HFFc6 (cell line): ENCODE measurements around the gene SALL2. TPM values are rescaled to one million over a fixed set of nuclear protein-coding genes. Genes with fewer than 3 reads are reported as not detected.

ENCODE experiments used
- DNase-seq: peaks from one replicate; pipeline ENCODE4 v3.0.0-alpha.2; 2018
- H3K27ac Mint-ChIP-seq: 2 replicates; pipeline ENCODE4 v1.8.0; 2020; ENCODE audit warnings: mild to moderate bottlenecking, mixed read lengths
- H3K27me3 Mint-ChIP-seq: 2 replicates; pipeline ENCODE4 v1.8.0; 2021; ENCODE audit warnings: mild to moderate bottlenecking, moderate library complexity, mixed read lengths; ENCODE audit not compliant: insufficient read depth
- H3K36me3 Mint-ChIP-seq: 2 replicates; pipeline ENCODE4 v1.8.0; 2021; ENCODE audit warnings: low read depth, mixed read lengths
- H3K4me1 Mint-ChIP-seq: 2 replicates; pipeline ENCODE4 v1.8.0; 2020; ENCODE audit warnings: low read depth, mixed read lengths
- H3K4me3 Mint-ChIP-seq: 2 replicates; pipeline ENCODE4 v1.8.0; 2020; ENCODE audit warnings: mild to moderate bottlenecking, moderate library complexity, mixed read lengths
- H3K9me3 Mint-ChIP-seq: 2 replicates; pipeline ENCODE4 v1.8.0; 2020; ENCODE audit warnings: mild to moderate bottlenecking, mixed read lengths
- CTCF ChIP-seq: fragments of 200-600 bp; sonication (generic); IDR thresholded peaks from 2 replicates; pipeline ENCODE4 v1.5.0; 2021; ENCODE audit warnings: antibody characterized with exemption, mild to moderate bottlenecking
- total RNA-seq, 6 experiments: library from RNA; stranded (reverse); fragmentation: NEBNext Ultra II Directional; extraction: Animal tissue kit (Norgen Biotek cat#: 25700); gene quantifications; 2 replicates in 1 of 6; 3 replicates in 5 of 6; pipeline ENCODE4 v1.2.3, GENCODE V29; 2021

SALL2 gene
- total RNA-seq, 6 experiments from 2014 or later: 0.51 to 2.0 (median 0.99) TPM

GRCh38 chr14:21518725-21519124 is 7.4 kb downstream of the SALL2 start:
- Mint-ChIP-seq H3K36me3 (no peaks in the 10 kb centered on the region), H3K27ac (no peak overlapping the region), H3K9me3 (no peaks in the 10 kb centered on the region), H3K4me3 (no peak overlapping the region), H3K27me3 (peaks cover 12% of the 10 kb centered on the region), H3K4me1 (0 out of 2 replicates have a peak, but pooled peaks cover 5% of the 10 kb centered on the region)
- DNase-seq: no peak
- no peak for TF ChIP-seq CTCF

- Mint-ChIP-seq H3K4me3 (no peak overlapping the region), H3K9me3 (peaks cover 7% of the 10 kb centered on the region; the same call in 1 of the 2 replicates), H3K27ac (no peak overlapping the region), H3K27me3 (peaks cover 9% of the 10 kb centered on the region), H3K36me3 (peaks cover 15% of the 10 kb centered on the region; the same call in 1 of the 2 replicates), H3K4me1 (peaks cover 11% of the 10 kb centered on the region)
- no peak for TF ChIP-seq CTCF
- no peak for DNase-seq
These were observed 11.8 kb downstream of the SALL2 start for GRCh38 chr14:21514341-21514740.

GRCh38 chr14:21510735-21511657 is 15.2 kb downstream of the SALL2 start, which contains the start of gene METTL3:
TSS of gene METTL3 (minus strand) at chr14:21511340. CDS start at chr14:21511223, 117 bp downstream.
- Mint-ChIP-seq H3K36me3 (peaks cover 24% of the 10 kb centered on the region), H3K27me3 (peaks cover 2% of the 10 kb centered on the region), H3K4me1 (peaks cover 12% of the 10 kb centered on the region), H3K4me3 (peak within 1 kb of the TSS; percentile 99), H3K27ac (peak within 1 kb of the TSS; percentile 97), H3K9me3 (peaks cover 7% of the 10 kb centered on the region; the same call in 1 of the 2 replicates)
- TF ChIP-seq CTCF: no peak
- DNase-seq: peak; percentile 99

- Mint-ChIP-seq H3K36me3 (peaks cover 24% of the 10 kb centered on the region), H3K9me3 (peaks cover 7% of the 10 kb centered on the region; the same call in 1 of the 2 replicates), H3K27ac (peak overlapping the region; percentile 97), H3K4me3 (peak overlapping the region; percentile 99), H3K4me1 (peaks cover 12% of the 10 kb centered on the region), H3K27me3 (peaks cover 2% of the 10 kb centered on the region)
- no peak for DNase-seq
- no peak for TF ChIP-seq CTCF
These were observed 16.6 kb downstream of the SALL2 start for GRCh38 chr14:21509432-21510143.

GRCh38 chr14:21506557-21506956 is 19.6 kb downstream of the SALL2 start:
- Mint-ChIP-seq H3K27ac (no peak overlapping the region), H3K27me3 (no peaks in the 10 kb centered on the region; the same call in none of the 2 replicates)

More at GRCh38 chr14:21506557-21506956, 19.6 kb downstream of the SALL2 start:
- H3K36me3 Mint-ChIP-seq: peaks cover 26% of the 10 kb centered on the region
- DNase-seq: no peak
- peaks cover 12% of the 10 kb centered on the region for H3K4me1 Mint-ChIP-seq
- TF ChIP-seq CTCF: no peak
- no peak overlapping the region for H3K4me3 Mint-ChIP-seq
- peaks cover 4% of the 10 kb centered on the region; the same call in 1 of the 2 replicates for H3K9me3 Mint-ChIP-seq
